PC-9 (cell line): ENCODE results near the gene CEP55.

ENCODE experiments used
- EZH2 ChIP-seq: fragments of 200-600 bp; sonication (generic); IDR thresholded peaks from 2 replicates; pipeline ENCODE4 v1.8.0; 2017; ENCODE audit warnings: antibody characterized with exemption, low read depth
- TF ChIP-seq, protein P1 (sequence below): fragments of 200-600 bp; sonication (generic); conservative IDR thresholded peaks from 2 replicates; pipeline ENCODE4 v1.6.1; 2017; ENCODE audit warnings: mixed run types, antibody characterized with exemption, mild to moderate bottlenecking, moderate library complexity

DNA sequence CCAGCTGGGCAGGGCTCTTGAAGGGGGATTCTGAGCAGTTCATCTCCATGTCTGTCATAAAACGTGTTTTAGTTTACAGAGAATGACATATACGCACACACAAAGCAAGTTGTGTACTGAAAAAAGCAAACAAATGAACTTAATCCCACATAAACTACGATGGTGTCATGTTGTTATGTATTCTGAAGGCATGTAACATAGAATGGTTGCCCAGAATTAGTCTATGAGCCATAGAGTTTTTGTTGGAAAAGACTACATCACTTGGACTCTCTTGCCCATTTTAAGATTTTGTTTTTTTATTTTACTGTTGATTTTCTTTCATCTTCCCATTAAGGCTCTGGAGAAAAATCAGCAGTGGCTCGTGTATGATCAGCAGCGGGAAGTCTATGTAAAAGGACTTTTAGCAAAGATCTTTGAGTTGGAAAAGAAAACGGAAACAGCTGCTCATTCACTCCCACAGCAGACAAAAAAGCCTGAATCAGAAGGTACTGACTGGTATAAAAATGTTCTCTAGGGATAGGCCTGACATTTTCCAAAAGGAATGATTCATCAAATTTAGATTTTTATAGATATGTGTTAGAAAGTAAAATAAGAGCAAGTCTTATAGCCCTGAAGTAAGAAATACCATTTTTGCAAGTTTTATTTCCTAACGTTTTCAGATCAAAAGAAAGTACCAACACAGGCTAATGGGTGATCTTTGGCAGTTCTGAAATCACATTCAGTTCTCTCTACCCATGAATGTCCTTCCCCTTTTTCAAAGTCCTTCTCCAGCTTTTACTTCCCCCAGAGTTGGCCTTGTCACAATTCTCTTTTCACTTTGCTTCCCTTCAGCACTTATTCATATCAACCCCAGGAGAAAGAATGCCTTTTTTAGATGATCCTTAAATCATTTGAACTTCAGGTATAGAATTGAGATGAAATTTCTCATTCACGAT lies 18.9 kb downstream of the CEP55 start:
- TF ChIP-seq, protein P1, sequence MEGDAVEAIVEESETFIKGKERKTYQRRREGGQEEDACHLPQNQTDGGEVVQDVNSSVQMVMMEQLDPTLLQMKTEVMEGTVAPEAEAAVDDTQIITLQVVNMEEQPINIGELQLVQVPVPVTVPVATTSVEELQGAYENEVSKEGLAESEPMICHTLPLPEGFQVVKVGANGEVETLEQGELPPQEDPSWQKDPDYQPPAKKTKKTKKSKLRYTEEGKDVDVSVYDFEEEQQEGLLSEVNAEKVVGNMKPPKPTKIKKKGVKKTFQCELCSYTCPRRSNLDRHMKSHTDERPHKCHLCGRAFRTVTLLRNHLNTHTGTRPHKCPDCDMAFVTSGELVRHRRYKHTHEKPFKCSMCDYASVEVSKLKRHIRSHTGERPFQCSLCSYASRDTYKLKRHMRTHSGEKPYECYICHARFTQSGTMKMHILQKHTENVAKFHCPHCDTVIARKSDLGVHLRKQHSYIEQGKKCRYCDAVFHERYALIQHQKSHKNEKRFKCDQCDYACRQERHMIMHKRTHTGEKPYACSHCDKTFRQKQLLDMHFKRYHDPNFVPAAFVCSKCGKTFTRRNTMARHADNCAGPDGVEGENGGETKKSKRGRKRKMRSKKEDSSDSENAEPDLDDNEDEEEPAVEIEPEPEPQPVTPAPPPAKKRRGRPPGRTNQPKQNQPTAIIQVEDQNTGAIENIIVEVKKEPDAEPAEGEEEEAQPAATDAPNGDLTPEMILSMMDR = no peak
- no peak for TF ChIP-seq EZH2
